ENCODE data around the gene RUVBL2. TPM values are rescaled to one million over a fixed set of nuclear protein-coding genes. Genes with fewer than 3 reads are reported as not detected.
"Not testable (repeated sequence)": the region's sequence is repeated elsewhere in the genome, so short reads cannot be mapped to it uniquely, and the experiment has no call there.

Gene RUVBL2
- total and polyA plus RNA-seq, 2 of the 4 experiments (the other 2 are of a cell fraction): 196 to 391 TPM

DNA sequence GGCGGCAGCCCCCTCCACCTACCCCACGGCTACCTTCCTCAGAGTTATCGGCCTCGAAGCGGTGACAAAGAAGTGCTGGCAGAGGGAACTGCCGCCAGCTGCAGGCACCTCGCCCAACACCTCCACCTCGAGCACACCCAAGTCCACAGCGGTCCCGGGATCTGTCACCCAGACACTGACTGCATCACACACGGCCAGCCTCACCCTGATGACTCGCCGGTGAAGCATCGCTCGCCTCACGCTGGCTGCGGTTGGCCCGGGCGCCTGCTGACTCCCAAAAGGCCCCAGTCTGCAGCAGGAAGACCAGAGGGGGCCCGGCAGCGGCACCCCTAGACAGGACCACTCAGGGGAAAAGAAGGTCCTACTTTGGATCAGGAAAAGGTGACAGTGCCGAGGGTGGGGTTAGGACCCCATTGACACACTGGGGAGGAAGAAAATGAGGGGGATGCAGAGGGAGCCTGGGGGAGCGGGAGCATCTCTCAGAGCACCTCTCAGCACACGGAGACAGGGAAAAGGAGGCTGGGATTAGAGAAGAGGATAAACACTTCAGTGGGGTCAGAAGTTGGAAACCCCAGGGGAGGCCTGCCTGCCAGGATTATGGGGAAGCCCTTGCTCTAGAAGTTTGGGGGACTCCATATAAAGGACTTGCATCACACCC is 56.8 kb downstream of the RUVBL2 start:
- peak overlapping the region; percentile 49 for H4K91ac ChIP-seq (ENCODE audit: insufficient read depth, low read depth, low read length)
- dilution Hi-C loops (cut with HindIII; ENCODE audit: low sequenced_read_pairs, unreplicated experiment); H3K4me2 ChIP-seq (ENCODE audit: low read depth, low read length); H3K18ac ChIP-seq (ENCODE audit: low read depth, low read length); H3K36me3 ChIP-seq (ENCODE audit: control insufficient read depth, insufficient read depth, low read length); H2AK9ac ChIP-seq (replicated peaks; ENCODE audit: low read depth, low read length, poor library complexity); H3K56ac ChIP-seq (ENCODE audit: extremely low read depth, insufficient read depth, low read length); in situ Hi-C loops (cut with MboI; ENCODE audit: low sequenced_read_pairs); H2BK5ac ChIP-seq (ENCODE audit: low read depth, low read length, poor library complexity, severe bottlenecking); H4K5ac ChIP-seq (ENCODE audit: low read depth, low read length); H4K20me1 ChIP-seq (ENCODE audit: insufficient read depth, low read length); H3K4me3 ChIP-seq (ENCODE audit: insufficient read depth, low read depth, low read length); H3K79me1 ChIP-seq (ENCODE audit: low read depth in 1 of 2, low read length in 2 of 2); H3K9me1 ChIP-seq (ENCODE audit: insufficient read depth, low read length); H2AK5ac ChIP-seq (ENCODE audit: low read depth, low read length); H3K27ac ChIP-seq (ENCODE audit: insufficient read depth, low read length); H3K4me1 ChIP-seq (ENCODE audit: control insufficient read depth, insufficient read depth, low read length); H3K4ac ChIP-seq (ENCODE audit: low read depth, low read length); H3K14ac ChIP-seq (replicated peaks; ENCODE audit: low read depth, low read length); H2BK15ac ChIP-seq (ENCODE audit: low read depth, low read length); BruUV-seq (replicated peaks); H2AFZ ChIP-seq (replicated peaks; ENCODE audit: low read length, poor library complexity); H3K27me3 ChIP-seq (ENCODE audit: control insufficient read depth, insufficient read depth, low read length); POLR2A ChIA-PET (ENCODE audit: unreplicated experiment); intact Hi-C loops (cut with micrococcal nuclease); H2BK20ac ChIP-seq (ENCODE audit: low read depth, low read length); H3K9me3 ChIP-seq (ENCODE audit: control insufficient read depth, insufficient read depth, low read length); H3K9ac ChIP-seq (ENCODE audit: low read depth, low read length); CTCF ChIA-PET; H3K23ac ChIP-seq (ENCODE audit: low read depth, low read length); H4K8ac ChIP-seq (ENCODE audit: low read depth in 2 of 2, low read length in 2 of 2): not testable (repeated sequence)
- TF ChIP-seq FOS (IDR thresholded peaks at IDR 0.05; ENCODE audit: low read depth, low read length): peak; percentile 72
- peak; percentile 73 for TF ChIP-seq BHLHE40 (IDR thresholded peaks at IDR 0.05; ENCODE audit: low read depth, low read length)
- DNase-seq (peak; percentile 71), ATAC-seq (ENCODE audit: low read depth) (peak; percentile 92)
- 37% methylated on average over 6 of the region's 24 CpGs; no CpG with 5 or more reads in 1 of the 2 experiments for WGBS, 2 experiments (ENCODE audit: extremely low coverage in 2 of 2, insufficient read length in 1 of 2)
- H2BK120ac ChIP-seq (ENCODE audit: low read depth, low read length): peak overlapping the region; percentile 57; the same call in 1 of the 2 replicates

All from IMR-90 (cell line).